ENCODE results near the gene NRP1.

The NRP1 gene

DNA sequence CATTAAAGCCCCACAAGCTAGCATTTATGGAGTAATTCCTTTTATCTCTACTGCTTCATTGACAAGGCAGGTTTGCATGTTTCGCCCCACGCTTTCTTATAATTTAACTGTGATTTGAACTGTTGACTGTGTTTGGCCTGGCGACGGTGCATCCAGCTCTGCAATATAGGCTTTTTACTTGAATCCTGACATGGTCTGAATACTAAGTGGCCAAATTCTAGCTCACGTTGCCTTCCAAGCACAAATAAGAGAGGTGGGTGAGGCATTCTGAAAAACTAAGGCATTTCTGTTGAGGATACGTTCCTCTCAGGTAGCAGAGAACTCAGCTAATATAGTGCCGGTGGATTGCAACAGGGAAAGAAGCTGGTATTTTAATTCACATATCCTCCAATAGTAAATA, 61.8 kb downstream of the NRP1 start:
- H3K4me3 ChIP-seq = peak overlapping the region; percentile 32 to 39
- no peaks in the 10 kb centered on the region for H3K9me3 ChIP-seq
- H3K4me1 ChIP-seq = peaks cover 0 to 54% (median 29%) of the 10 kb centered on the region in 4 donors
- H3K27ac ChIP-seq = peak overlapping the region; percentile 45 to 66
- peaks cover 0 to 9% (median 4%) of the 10 kb centered on the region in 3 donors for H3K36me3 ChIP-seq
- intact Hi-C loops (cut with DNase I; ENCODE audit: low total_unique reads) = no loop called here
- no peaks in the 10 kb centered on the region for H3K27me3 ChIP-seq
- DNase-seq = no peak
- TF ChIP-seq, protein P1, sequence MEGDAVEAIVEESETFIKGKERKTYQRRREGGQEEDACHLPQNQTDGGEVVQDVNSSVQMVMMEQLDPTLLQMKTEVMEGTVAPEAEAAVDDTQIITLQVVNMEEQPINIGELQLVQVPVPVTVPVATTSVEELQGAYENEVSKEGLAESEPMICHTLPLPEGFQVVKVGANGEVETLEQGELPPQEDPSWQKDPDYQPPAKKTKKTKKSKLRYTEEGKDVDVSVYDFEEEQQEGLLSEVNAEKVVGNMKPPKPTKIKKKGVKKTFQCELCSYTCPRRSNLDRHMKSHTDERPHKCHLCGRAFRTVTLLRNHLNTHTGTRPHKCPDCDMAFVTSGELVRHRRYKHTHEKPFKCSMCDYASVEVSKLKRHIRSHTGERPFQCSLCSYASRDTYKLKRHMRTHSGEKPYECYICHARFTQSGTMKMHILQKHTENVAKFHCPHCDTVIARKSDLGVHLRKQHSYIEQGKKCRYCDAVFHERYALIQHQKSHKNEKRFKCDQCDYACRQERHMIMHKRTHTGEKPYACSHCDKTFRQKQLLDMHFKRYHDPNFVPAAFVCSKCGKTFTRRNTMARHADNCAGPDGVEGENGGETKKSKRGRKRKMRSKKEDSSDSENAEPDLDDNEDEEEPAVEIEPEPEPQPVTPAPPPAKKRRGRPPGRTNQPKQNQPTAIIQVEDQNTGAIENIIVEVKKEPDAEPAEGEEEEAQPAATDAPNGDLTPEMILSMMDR (IDR thresholded peaks at IDR 0.05) = no peak

DNA sequence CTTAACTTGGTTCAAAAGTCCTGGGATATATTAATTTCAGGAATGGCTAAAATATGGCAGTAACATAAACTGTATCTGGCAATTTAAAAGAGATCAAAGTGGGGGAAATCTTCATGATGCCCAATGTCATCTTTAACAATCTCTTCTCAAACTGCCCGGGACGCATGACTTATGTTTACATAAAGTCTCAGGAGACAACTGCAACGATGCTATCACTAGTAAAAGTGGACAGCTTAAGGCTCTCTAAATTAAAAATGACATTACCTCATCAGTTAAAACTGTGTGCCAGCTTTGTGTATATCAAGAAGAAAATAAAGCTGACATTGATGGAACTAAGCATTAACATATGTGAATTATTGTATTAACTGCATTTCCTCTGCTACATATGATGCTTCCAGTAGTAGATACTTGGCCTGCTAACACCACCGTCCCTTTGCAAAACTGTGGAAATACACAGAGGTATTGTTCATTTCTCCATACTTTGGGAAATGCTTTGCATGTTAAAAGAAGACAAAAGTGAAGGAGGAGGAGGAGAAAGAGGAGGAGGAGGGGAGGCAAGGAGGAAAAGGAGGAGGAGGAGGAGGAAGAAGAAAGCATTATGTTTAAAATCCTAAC, 62.4 kb downstream of the NRP1 start:
- no peak for DNase-seq
- Histone ChIP-seq H3K36me3 (peaks cover 0 to 12% (median 4%) of the 10 kb centered on the region in 3 donors), H3K27me3 (no peaks in the 10 kb centered on the region), H3K27ac (peak overlapping the region; percentile 45 to 66), H3K9me3 (no peaks in the 10 kb centered on the region), H3K4me3 (no peak overlapping the region), H3K4me1 (peaks cover 0 to 49% (median 28%) of the 10 kb centered on the region in 4 donors)
- intact Hi-C loops (cut with DNase I; ENCODE audit: low total_unique reads) = no loop called here
- TF ChIP-seq, protein P1 (IDR thresholded peaks at IDR 0.05) = no peak

DNA sequence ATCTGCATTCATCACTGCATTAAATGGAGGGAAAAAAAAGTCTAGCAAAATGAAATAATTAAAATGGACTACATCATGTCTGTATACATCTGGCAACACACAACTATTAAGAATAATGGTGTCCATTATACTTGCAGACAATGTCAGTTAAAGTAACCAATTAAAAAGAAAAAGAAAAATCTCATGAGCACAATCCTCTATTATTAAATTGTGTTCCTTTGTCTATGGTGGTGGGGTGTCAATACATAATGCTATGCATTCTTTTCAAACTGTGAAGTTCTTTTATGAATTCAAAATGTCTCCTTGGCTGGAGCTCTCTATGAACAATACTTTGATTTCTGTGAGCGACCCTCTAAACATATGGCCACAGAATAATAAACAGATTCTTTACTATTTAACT, 63.5 kb downstream of the NRP1 start:
- peaks cover 0 to 14% (median 4%) of the 10 kb centered on the region in 3 donors for H3K36me3 ChIP-seq
- H3K9me3 ChIP-seq = no peaks in the 10 kb centered on the region
- H3K4me3 ChIP-seq = no peak overlapping the region
- no peak overlapping the region for H3K27ac ChIP-seq
- peaks cover 0 to 38% (median 20%) of the 10 kb centered on the region in 4 donors for H3K4me1 ChIP-seq
- intact Hi-C loops (cut with DNase I; ENCODE audit: low total_unique reads) = no loop called here
- H3K27me3 ChIP-seq = no peaks in the 10 kb centered on the region
- no peak for DNase-seq
- TF ChIP-seq, protein P1 (IDR thresholded peaks at IDR 0.05) = no peak

DNA sequence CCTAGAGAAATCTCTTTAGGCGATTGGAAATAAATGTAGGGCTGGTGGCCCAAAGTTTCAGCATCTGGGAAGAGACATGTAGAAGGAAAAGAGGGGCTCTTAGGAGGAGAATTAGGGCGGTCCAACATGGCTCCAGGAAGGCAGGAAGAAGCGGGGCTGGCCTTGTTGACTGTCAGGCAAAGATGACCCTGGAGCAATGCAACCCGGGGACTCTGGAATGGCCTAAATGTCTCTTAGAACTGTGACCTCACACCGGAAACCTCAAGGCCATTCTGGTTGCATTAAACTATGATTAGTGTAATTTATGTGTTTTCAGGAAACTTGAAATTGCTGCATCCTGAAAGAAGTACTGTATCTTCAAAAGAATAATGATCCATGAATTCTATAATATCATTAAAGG, 66.8 kb downstream of the NRP1 start:
- TF ChIP-seq, protein P1 (IDR thresholded peaks at IDR 0.05) = no peak
- Histone ChIP-seq H3K4me3 (no peak overlapping the region), H3K27me3 (no peaks in the 10 kb centered on the region), H3K9me3 (no peaks in the 10 kb centered on the region), H3K4me1 (peaks cover 0 to 13% (median 9%) of the 10 kb centered on the region in 4 donors), H3K27ac (no peak overlapping the region), H3K36me3 (peaks cover 8 to 19% (median 11%) of the 10 kb centered on the region in 3 donors)
- intact Hi-C loops (cut with DNase I; ENCODE audit: low total_unique reads) = loop anchor here (2.0 kb wide), 1 partner anchor 73 kb away; no protein-coding TSS in a partner anchor
- DNase-seq = no peak

DNA sequence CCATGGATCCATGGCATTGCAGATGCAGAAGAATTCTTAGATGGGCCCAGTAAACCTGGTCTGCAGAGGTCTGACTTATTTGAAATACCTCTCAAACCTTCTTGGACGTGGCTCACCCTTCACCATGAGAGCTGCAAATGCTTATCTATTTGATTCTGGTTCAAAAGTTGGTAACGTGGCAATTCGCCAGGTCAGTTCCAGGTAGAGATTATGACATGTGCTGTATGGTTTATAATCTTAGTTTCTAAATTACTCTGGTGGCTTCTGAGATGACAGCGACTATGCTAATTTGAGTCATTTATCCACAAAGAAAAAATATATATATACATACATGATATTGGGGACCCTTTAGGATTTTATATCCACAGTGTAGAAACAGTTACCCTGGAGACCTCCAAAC, 68.8 kb downstream of the NRP1 start:
- intact Hi-C loops (cut with DNase I; ENCODE audit: low total_unique reads) = no loop called here
- Histone ChIP-seq H3K36me3 (peaks cover 15 to 25% (median 19%) of the 10 kb centered on the region in 3 donors), H3K4me3 (no peak overlapping the region), H3K27ac (no peak overlapping the region), H3K4me1 (no peaks in the 10 kb centered on the region), H3K27me3 (no peaks in the 10 kb centered on the region), H3K9me3 (no peaks in the 10 kb centered on the region)
- no peak for DNase-seq
- TF ChIP-seq, protein P1 (IDR thresholded peaks at IDR 0.05) = no peak
